Cardiac septum (tissue), 1 donor: ENCODE results near the gene COL4A1. TPM values are rescaled to one million over a fixed set of nuclear protein-coding genes. Genes with fewer than 3 reads are reported as not detected.
"Not testable (repeated sequence)": the region's sequence is repeated elsewhere in the genome, so short reads cannot be mapped to it uniquely, and the experiment has no call there.

Experiments
- DNase-seq: peaks from one replicate; pipeline ENCODE4 v3.0.0-alpha.2; 2020; ENCODE audit warnings: low spot score
- intact Hi-C: fragments of 100-400 bp; cut with DNase I; formaldehyde crosslinking; loops from one replicate; pipeline ENCODE4 v1.14.0; 2022
- total RNA-seq: library from RNA; stranded (reverse); fragmentation: NEBNext Ultra II Directional; extraction: Animal tissue kit (Norgen Biotek cat#: 25700); gene quantifications from one replicate; pipeline ENCODE4 v1.2.1, GENCODE V29; 2021
- donor health status: DM: no; HTN: no; CAD: no.

Gene COL4A1
- total RNA-seq, 1 donor from 2014 or later = 196 TPM

GRCh38 chr13:110328573-110328972 lies 21.6 kb upstream of the COL4A1 start:
- intact Hi-C loops = no loop called here
- DNase-seq = no peak

DNA sequence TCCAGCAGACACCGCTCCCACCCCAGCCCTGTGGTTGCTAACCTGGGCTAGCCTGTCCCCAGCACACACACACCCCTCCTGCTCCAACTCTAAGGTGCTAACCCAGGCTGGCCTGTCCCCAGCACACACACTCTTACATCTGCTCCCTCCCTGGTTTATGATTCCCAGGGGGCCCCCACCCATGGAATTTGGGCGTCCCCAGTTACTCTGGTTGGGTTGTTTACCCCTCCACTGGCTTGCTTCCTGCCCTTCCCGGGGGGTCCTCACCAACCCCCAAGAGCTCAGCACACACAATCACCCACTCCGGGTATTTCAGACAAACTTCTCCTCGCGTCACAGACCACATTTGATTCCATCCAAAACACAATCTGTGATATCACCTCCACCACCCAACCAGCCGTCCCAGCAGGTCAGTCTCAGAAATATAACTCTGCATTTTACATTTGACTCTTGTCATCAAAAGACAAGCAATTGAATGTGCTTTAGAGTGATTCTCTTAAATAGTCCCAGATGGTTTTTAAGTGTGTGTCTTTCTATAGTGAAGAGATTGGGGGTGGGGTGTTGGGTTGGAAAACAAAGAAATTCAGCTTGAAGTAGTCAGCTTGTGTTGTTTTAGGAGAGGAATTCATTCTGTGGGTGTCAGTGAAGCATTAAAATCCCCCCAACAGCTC lies 20.2 kb upstream of the COL4A1 start:
- intact Hi-C loops = no loop called here

DNA sequence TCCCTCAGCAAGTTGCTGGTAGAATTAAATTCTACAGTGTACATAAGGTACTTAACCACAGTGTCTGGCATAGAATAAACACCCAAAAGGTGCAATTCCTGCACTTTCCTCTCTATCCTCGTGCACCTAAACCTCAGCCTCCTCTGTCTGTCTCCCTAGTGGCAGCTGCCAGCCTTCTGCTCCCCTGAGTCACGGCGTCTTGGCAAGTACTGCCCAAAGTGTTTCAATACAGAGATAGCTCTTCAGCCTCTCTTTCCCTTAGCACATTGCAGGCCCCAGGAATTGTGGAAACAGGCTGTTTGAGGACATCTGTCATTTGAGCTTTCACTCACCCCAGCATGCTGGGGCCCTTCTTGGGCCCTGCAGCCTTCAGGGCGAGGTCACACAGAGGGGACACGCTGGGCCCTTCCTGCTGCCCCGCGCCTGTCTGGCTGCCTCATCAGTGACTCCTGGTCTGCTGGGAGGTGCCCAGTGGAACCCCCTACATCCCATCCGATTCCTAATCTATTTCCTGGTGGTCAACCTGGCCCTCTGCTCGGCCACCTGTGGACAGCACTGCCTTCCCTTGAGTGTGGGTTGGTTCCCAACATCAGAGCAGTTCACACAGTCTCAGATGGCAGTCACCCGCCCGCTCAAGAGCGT lies 19.4 kb upstream of the COL4A1 start:
- intact Hi-C loops = no loop called here
- DNase-seq = peak; percentile 65

More for the DNA sequence above, 20.2 kb upstream of the COL4A1 start:
- DNase-seq = no peak

GRCh38 chr13:110324026-110324749 lies 17.2 kb upstream of the COL4A1 start:
- intact Hi-C loops = no loop called here
- no peak for DNase-seq

DNA sequence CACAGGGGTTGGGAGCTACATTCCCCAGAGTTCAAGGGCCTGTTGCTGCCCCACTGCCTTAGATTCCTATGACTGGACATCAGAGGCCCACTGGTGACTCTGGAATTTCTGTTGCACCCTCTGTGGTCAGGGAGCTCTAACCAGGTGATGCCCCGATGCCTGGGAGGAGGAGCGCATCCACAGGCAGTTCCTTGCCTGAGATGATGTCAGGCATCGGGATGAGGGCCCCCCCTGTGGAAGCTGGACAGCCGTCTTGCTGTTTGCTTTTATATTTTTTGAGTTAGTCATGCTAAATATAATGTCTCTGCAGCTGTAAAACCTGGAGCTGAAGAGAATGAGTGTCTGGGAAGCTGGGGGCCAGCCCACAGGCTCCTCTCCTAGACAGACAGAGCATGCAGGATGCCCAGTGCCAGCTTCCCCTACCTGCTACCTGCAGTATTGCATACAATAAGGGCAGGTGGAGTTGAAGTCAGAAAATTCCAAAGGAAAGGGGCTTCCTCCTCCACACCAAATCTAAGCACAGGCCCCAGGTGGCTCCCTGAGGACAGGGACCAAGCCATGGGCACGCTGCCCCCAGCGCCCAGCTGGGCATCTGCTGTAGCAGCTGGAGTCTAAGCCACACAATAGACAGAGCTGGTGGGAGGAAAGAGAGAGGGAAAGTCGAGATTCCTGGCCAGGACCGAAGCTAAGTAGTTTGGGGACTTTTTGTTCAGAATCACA lies 16.4 kb upstream of the COL4A1 start:
- intact Hi-C loops = no loop called here
- no peak for DNase-seq

DNA sequence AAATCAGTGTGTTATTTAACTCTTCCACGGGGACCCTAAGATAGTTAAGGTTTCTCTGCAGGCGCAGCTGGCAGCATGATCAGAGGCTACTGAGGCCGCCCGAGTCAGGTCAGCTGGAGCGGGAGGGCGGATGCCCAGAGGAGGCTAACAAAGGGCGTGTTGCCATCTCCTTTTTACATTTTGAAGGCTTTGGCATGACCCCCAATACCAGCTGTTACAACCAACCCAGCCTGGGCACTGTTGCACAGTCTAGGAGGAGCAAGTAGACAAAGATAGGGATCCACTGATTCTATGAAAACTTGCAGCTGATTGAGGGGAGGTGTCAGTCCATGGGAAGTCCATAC lies 15.8 kb upstream of the COL4A1 start:
- DNase-seq = no peak
- intact Hi-C loops = no loop called here

- no peak for DNase-seq
- intact Hi-C loops = no loop called here
Observed at GRCh38 chr13:110322126-110322827, 15.3 kb upstream of the COL4A1 start.

DNA sequence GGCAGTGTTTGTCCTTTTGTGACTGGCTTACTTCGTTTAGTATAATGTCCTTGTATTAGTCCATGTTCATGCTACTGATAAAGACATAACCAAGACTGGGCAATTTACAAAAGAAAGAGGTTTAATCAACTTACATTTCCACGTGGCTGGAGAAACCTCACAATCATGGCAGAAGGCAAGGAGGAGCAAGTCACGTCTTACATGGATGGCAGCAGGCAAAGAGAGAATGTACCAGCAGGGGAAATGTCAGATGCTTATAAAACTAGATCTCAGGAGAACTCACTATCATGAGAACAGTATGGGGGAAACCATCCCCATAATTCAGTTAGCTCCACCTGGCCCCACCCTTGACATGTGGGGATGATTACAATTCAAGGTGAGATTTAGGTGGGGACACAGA lies 14.6 kb upstream of the COL4A1 start:
- intact Hi-C loops, DNase-seq: not testable (repeated sequence)

DNA sequence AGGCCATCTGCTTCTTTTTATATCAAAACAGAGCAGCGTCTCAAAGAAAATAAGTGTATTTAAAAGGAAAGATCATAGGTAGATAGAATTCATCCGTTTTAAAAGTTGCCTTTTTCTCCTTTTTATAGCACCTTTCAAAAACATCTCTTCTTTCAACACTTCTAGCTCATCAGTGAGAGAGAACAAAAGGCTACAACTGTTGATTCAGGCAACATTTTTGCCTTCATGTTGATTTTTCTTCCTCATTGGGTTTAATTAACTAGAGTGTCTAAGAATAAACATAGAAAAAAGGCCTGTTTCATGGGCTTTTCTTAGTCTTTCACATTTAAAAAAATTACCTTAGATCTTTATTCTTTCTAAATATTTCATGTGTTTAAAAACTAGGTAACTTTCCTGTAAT lies 13.7 kb upstream of the COL4A1 start:
- no peak for DNase-seq
- intact Hi-C loops = no loop called here

- DNase-seq = no peak
Observed at GRCh38 chr13:110319774-110320509, 13.0 kb upstream of the COL4A1 start.

GRCh38 chr13:110319397-110319773 lies 12.4 kb upstream of the COL4A1 start:
- no peak for DNase-seq
- intact Hi-C loops = loop anchor here (5.0 kb wide), 1 partner anchor 88 kb away; no protein-coding TSS in a partner anchor

More at GRCh38 chr13:110319774-110320509, 13.0 kb upstream of the COL4A1 start:
- intact Hi-C loops = loop anchor here (5.0 kb wide), 1 partner anchor 87 kb away; no protein-coding TSS in a partner anchor

- no peak for DNase-seq
- intact Hi-C loops = loop anchor here (5.0 kb wide), 1 partner anchor 88 kb away; no protein-coding TSS in a partner anchor
Observed at GRCh38 chr13:110318920-110319319, 12.0 kb upstream of the COL4A1 start.

DNA sequence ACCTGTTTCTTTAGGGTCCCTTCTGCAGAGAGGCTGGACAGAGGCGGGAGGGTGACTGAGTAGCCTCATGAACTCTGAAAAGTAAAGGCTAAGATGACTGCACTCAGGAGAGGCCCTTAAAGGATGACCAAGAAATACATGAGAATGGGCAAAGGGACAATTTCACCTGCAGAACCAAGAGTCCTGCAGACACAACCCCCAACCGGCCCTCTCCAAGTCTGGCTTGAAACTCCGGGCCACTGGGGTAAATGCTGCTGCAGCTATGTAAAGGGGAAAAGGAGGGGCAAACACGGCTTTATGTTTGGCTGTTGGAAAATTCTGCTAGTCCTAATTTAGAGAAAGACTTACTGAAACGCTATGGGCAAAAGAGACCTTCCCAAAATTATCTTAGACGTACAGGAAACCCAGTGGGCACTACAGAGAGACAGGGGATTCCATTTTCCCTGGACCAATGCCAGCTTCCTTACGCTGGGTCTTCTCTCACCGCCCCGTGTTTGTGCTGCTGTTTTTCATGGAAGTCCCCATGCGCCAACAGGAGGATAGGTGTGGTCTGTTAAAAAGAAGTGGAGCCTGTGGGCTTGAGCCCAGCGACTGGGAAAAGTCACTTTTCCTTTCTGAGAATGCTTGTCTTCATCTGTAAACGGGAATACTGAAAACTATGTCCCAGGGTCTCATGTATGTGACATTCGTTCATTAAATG lies 10.7 kb upstream of the COL4A1 start:
- DNase-seq = no peak
- intact Hi-C loops = loop anchor here (5.0 kb wide), 1 partner anchor 90 kb away; no protein-coding TSS in a partner anchor

- no peak for DNase-seq
- intact Hi-C loops = loop anchor here (5.0 kb wide), 1 partner anchor 90 kb away; no protein-coding TSS in a partner anchor
Observed at GRCh38 chr13:110317093-110317492, 10.1 kb upstream of the COL4A1 start.

DNA sequence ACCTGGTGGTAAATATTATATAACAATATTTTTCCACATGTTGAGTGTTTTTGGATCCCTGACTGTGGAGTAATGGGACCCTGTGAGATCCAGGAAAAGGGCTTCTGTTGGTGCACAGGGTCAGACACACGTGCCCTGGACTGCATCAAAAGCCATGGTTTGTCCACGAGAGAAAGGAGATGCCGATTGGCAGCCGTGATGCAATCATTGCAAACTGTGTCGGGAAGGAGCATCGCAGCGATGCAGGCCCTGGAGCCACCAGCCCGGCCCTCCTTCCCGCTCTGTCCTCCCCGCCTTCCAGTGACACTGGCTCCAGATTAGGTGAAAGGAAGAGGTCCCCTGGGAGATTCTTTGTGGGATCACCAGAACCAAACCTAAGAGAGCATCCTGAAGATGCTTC lies 9.2 kb upstream of the COL4A1 start:
- DNase-seq = no peak
- intact Hi-C loops = loop anchor here (5.0 kb wide), 1 partner anchor 91 kb away; no protein-coding TSS in a partner anchor

GRCh38 chr13:110314516-110315245 lies 7.7 kb upstream of the COL4A1 start:
- intact Hi-C loops = loop anchor here (5.0 kb wide), 2 partner anchors 33 to 93 kb away; no protein-coding TSS in a partner anchor
- DNase-seq = peak; percentile 68

DNA sequence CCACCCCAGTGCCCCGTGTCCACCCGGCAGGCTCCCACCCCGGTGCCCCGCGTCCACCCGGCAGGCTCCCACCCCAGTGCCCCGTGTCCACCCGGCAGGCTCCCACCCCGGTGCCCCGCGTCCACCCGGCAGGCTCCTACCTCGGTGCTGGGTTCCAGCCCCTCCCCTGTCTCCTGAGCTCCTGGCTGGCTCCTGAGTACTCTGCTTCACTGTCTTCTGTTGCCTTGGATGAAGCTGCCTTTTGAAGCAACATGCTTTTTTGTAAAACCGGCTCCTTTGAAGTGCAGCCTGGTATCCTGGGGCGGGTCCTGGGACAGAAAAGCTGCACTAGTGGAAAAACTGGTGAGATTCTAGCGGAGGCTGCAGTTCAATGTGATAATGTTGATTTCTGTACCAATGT lies 6.8 kb upstream of the COL4A1 start:
- intact Hi-C loops = loop anchor here (5.0 kb wide), 1 partner anchor 34 kb away; no protein-coding TSS in a partner anchor
- DNase-seq = peak; percentile 74
